WTC11 (cell line): ENCODE results near the gene C17orf78. TPM values are rescaled to one million over a fixed set of nuclear protein-coding genes. Genes with fewer than 3 reads are reported as not detected.

Source experiments
- ATAC-seq: fragments of 200-7000 bp; cut with Tn5 transposase; 2 replicates; pipeline ENCODE4 v1.10.0; 2021; ENCODE audit warnings: mild to moderate bottlenecking, moderate library complexity
- CTCF ChIA-PET: fragments of 300-600 bp; sonication (Branson Sonifier 250); formaldehyde crosslinking; loops from one replicate; lab custom pipeline; 2021; ENCODE audit warnings: antibody characterized with exemption; lab: Charles Lee
- POLR2A ChIA-PET: fragments of 350-600 bp; sonication (Branson Sonifier 250); formaldehyde crosslinking; loops from one replicate; lab custom pipeline; 2021; ENCODE audit warnings: antibody characterized with exemption; lab: Charles Lee
- DNase-seq: peaks from one replicate; pipeline ENCODE4 v3.0.0; 2021; ENCODE audit warnings: low spot score
- H3K27ac Mint-ChIP-seq: 2 replicates; pipeline ENCODE4 v1.8.0; 2021; ENCODE audit warnings: mixed read lengths
- H3K27me3 Mint-ChIP-seq: 2 replicates; pipeline ENCODE4 v1.8.0; 2021; ENCODE audit warnings: low read depth, mild to moderate bottlenecking, moderate library complexity, mixed read lengths
- H3K36me3 Mint-ChIP-seq: 2 replicates; pipeline ENCODE4 v1.8.0; 2021; ENCODE audit warnings: mixed read lengths
- H3K4me1 Mint-ChIP-seq: 2 replicates; pipeline ENCODE4 v1.8.0; 2022; ENCODE audit warnings: mixed read lengths
- H3K4me3 Mint-ChIP-seq: 2 replicates; pipeline ENCODE4 v1.8.0; 2021; ENCODE audit warnings: mild to moderate bottlenecking, moderate library complexity, mixed read lengths
- H3K9me3 Mint-ChIP-seq: 2 replicates; pipeline ENCODE4 v1.8.0; 2021; ENCODE audit warnings: mixed read lengths
- AR ChIP-seq: fragments of 250-450 bp; sonication (Bioruptor Pico); IDR thresholded peaks from 2 replicates; pipeline ENCODE4 v1.9.0; 2021; ENCODE audit warnings: mild to moderate bottlenecking
- ATF6 ChIP-seq: sonication (generic); formaldehyde crosslinking; IDR thresholded peaks from 2 replicates; pipeline ENCODE4 v1.8.1; 2023; ENCODE audit warnings: mild to moderate bottlenecking, missing genetic modification reagents
- FOXP1 ChIP-seq: sonication (generic); formaldehyde crosslinking; IDR thresholded peaks from 2 replicates; pipeline ENCODE4 v1.8.0; 2022; ENCODE audit warnings: missing genetic modification reagents, mild to moderate bottlenecking, moderate library complexity, borderline replicate concordance
- GRHL2 ChIP-seq: fragments of 250-450 bp; sonication (Bioruptor Pico); IDR thresholded peaks from 2 replicates; pipeline ENCODE4 v1.8.0; 2022; ENCODE audit warnings: mild to moderate bottlenecking, moderate library complexity; ENCODE audit not compliant: insufficient replicate concordance, severe bottlenecking
- GTF2I ChIP-seq: fragments of 250-450 bp; sonication (Bioruptor Pico); conservative IDR thresholded peaks from 2 replicates; pipeline ENCODE4 v1.4.0; 2021; ENCODE audit warnings: mild to moderate bottlenecking
- HMGA2 ChIP-seq: fragments of 250-450 bp; sonication (Bioruptor Pico); IDR thresholded peaks from 2 replicates; pipeline ENCODE4 v1.4.0; 2021; ENCODE audit warnings: mild to moderate bottlenecking, moderate library complexity
- JAZF1 ChIP-seq: fragments of 250-450 bp; sonication (Bioruptor Pico); IDR thresholded peaks from 2 replicates; pipeline ENCODE4 v1.9.0; 2021; ENCODE audit warnings: moderate library complexity, mild to moderate bottlenecking, inconsistent platforms
- MAX ChIP-seq: sonication (generic); formaldehyde crosslinking; IDR thresholded peaks from 2 replicates; pipeline ENCODE4 v1.8.0; 2022; ENCODE audit warnings: mild to moderate bottlenecking, missing genetic modification reagents
- OVOL2 ChIP-seq: fragments of 250-450 bp; sonication (Bioruptor Pico); IDR thresholded peaks from 2 replicates; pipeline ENCODE4 v1.9.0; 2021; ENCODE audit warnings: mild to moderate bottlenecking, borderline replicate concordance
- PRDM15 ChIP-seq: sonication (generic); formaldehyde crosslinking; IDR thresholded peaks from 2 replicates; pipeline ENCODE4 v1.8.0; 2022; ENCODE audit warnings: missing genetic modification reagents
- TCF7 ChIP-seq: sonication (generic); formaldehyde crosslinking; IDR thresholded peaks from 2 replicates; pipeline ENCODE4 v1.8.0; 2022; ENCODE audit warnings: mild to moderate bottlenecking, low read depth, missing genetic modification reagents, moderate library complexity
- TP53 ChIP-seq: sonication (generic); formaldehyde crosslinking; IDR thresholded peaks from 2 replicates; pipeline ENCODE4 v1.8.1; 2023; ENCODE audit warnings: mild to moderate bottlenecking, missing genetic modification reagents
- ZNF396 ChIP-seq: fragments of 250-450 bp; sonication (Bioruptor Pico); IDR thresholded peaks from 2 replicates; pipeline ENCODE4 v1.8.0; 2021; ENCODE audit warnings: mild to moderate bottlenecking, moderate library complexity, borderline replicate concordance
- ZNF416 ChIP-seq: fragments of 250-450 bp; sonication (Bioruptor Pico); IDR thresholded peaks from 2 replicates; pipeline ENCODE4 v1.9.0; 2021; ENCODE audit warnings: mild to moderate bottlenecking, inconsistent platforms
- ZNF532 ChIP-seq: fragments of 250-450 bp; sonication (Bioruptor Pico); IDR thresholded peaks from 2 replicates; pipeline ENCODE4 v1.9.0; 2021; ENCODE audit warnings: mild to moderate bottlenecking, borderline replicate concordance
- total RNA-seq: library from RNA; stranded (reverse); gene quantifications from 3 replicates; pipeline ENCODE4 v1.2.3, GENCODE V29; 2021
- TF ChIP-seq, protein P1 (sequence below): sonication (generic); formaldehyde crosslinking; IDR thresholded peaks from 2 replicates; pipeline ENCODE4 v1.8.1; 2023; ENCODE audit warnings: mild to moderate bottlenecking, missing genetic modification reagents, moderate library complexity
- TF ChIP-seq, protein P2 (sequence below): sonication (generic); formaldehyde crosslinking; IDR thresholded peaks from 2 replicates; pipeline ENCODE4 v1.8.0; 2022; ENCODE audit warnings: mild to moderate bottlenecking, missing genetic modification reagents

Gene C17orf78
- total RNA-seq, 1 experiment from 2014 or later: not detected

DNA sequence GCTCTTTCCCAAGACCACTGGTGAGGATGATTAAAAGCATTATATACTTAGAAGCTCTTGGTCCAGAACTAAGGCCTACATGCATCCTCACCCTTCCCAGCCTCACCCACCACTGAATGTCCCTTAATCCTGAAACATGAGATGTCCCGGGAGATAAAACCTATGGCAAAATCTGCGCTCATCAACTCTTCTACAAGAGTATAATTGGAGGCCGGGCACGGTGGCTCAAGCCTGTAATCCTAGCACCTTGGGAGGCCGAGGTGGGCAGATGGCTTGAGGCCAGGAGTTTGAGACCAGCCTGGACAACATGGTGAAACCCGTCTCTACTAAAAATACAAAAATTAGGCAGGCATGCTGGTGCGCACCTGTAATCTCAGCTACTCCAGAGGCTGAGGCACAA, 17.6 kb downstream of the C17orf78 start (continued):
- TF ChIP-seq GTF2I (CRISPR knock-in tag): no peak
- TF ChIP-seq, all 79 proteins: peak for 0

DNA sequence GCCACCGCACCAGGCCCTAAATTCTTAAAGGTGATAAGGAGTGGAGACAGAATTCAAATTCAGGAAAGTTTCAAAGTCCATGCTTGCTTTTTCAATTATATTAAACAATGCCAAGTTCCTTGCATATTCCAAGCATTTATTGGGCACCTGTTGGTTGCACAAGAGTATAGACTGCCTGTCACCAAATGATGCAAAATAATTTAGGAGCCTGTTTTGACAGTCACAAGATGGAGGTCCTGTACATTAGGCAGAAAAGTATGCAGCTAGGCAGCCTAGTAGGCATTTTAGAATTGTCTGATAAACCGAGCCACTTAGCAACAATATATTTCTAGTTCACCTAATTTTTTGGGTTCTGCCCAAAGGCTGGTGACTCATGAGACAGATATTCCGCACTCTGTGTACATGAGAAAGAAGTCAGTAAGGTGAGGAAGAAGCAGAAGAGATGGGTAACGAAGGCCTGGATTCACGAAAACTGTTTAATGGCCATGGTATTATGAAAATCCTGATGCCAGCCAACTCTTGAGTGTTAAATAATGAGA, 23.5 kb downstream of the C17orf78 start:
- no peak for DNase-seq
- no peaks in the 10 kb centered on the region for H3K27me3 Mint-ChIP-seq
- H3K4me1 Mint-ChIP-seq: no peaks in the 10 kb centered on the region
- POLR2A ChIA-PET: no interaction called here
- TF ChIP-seq OVOL2 (CRISPR knock-in tag) (no peak), AR (CRISPR knock-in tag) (no peak), JAZF1 (CRISPR knock-in tag) (no peak), ZNF532 (CRISPR knock-in tag) (no peak), MAX (no peak), ZNF416 (CRISPR knock-in tag) (no peak), PRDM15 (CRISPR knock-in tag) (no peak), ZNF396 (CRISPR knock-in tag) (no peak), FOXP1 (no peak), TP53 (no peak), HMGA2 (CRISPR knock-in tag) (no peak), GRHL2 (CRISPR knock-in tag) (no peak), TCF7 (no peak), ATF6 (CRISPR knock-in tag) (no peak)
- TF ChIP-seq, protein P1, sequence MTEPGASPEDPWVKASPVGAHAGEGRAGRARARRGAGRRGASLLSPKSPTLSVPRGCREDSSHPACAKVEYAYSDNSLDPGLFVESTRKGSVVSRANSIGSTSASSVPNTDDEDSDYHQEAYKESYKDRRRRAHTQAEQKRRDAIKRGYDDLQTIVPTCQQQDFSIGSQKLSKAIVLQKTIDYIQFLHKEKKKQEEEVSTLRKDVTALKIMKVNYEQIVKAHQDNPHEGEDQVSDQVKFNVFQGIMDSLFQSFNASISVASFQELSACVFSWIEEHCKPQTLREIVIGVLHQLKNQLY (CRISPR knock-in tag): no peak
- TF ChIP-seq, protein P2, sequence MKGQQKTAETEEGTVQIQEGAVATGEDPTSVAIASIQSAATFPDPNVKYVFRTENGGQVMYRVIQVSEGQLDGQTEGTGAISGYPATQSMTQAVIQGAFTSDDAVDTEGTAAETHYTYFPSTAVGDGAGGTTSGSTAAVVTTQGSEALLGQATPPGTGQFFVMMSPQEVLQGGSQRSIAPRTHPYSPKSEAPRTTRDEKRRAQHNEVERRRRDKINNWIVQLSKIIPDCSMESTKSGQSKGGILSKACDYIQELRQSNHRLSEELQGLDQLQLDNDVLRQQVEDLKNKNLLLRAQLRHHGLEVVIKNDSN (CRISPR knock-in tag): no peak
- TF ChIP-seq, all 79 proteins: peak for 0
- CTCF ChIA-PET: interaction anchor here (2.4 kb wide), 1 partner anchor 26 kb away, joined by 24 read pairs; no protein-coding TSS in a partner anchor
- Mint-ChIP-seq H3K36me3 (no peaks in the 10 kb centered on the region), H3K9me3 (no peaks in the 10 kb centered on the region), H3K27ac (no peak overlapping the region), H3K4me3 (no peak overlapping the region)
- no peak for ATAC-seq
